GM20000 (cell line): Measurements from ENCODE around the gene ADAMTS2.
"Not testable (repeated sequence)": the region's sequence is repeated elsewhere in the genome, so short reads cannot be mapped to it uniquely, and the experiment has no call there.

Experiments
- DNase-seq: peaks from one replicate; pipeline ENCODE4 v3.0.0; 2012; ENCODE audit warnings: low spot score
- CTCF ChIP-seq: IDR thresholded peaks from 2 replicates; pipeline ENCODE4 v1.5.1; 2012; ENCODE audit warnings: mild to moderate bottlenecking, control low read depth; ENCODE audit errors: extremely low read depth, missing control alignments

The ADAMTS2 gene

GRCh38 chr5:179284751-179285631, 60.3 kb downstream of the ADAMTS2 start:
- TF ChIP-seq CTCF = no peak
- DNase-seq = no peak

GRCh38 chr5:179283908-179284307, 61.4 kb downstream of the ADAMTS2 start:
- DNase-seq = not testable (repeated sequence)

GRCh38 chr5:179281694-179282093, 63.6 kb downstream of the ADAMTS2 start:
- DNase-seq = no peak

GRCh38 chr5:179280095-179280490, 65.2 kb downstream of the ADAMTS2 start:
- no peak for TF ChIP-seq CTCF
- DNase-seq = no peak

More at GRCh38 chr5:179281694-179282093, 63.6 kb downstream of the ADAMTS2 start:
- no peak for TF ChIP-seq CTCF

- TF ChIP-seq CTCF = no peak
- DNase-seq = no peak
These were observed 65.7 kb downstream of the ADAMTS2 start for GRCh38 chr5:179279347-179280094.

- no peak for TF ChIP-seq CTCF
These were observed 66.7 kb downstream of the ADAMTS2 start for GRCh38 chr5:179278546-179278945.

GRCh38 chr5:179278119-179278518, 67.1 kb downstream of the ADAMTS2 start:
- no peak for TF ChIP-seq CTCF
- no peak for DNase-seq

More at GRCh38 chr5:179278546-179278945, 66.7 kb downstream of the ADAMTS2 start:
- no peak for DNase-seq
